Parathyroid adenoma (tissue), 2 donors: ENCODE measurements around the gene MST1.

Experiments used
- H2AFZ ChIP-seq: fragments of 300-600 bp; sonication (generic); one replicate; pipeline ENCODE4 v1.7.0; 2017; ENCODE audit warnings: antibody characterized with exemption, mild to moderate bottlenecking
- H3K27ac ChIP-seq: fragments of 300-600 bp; sonication (generic); one replicate; pipeline ENCODE4 v1.7.0; 2017
- H3K27me3 ChIP-seq: fragments of 300-600 bp; sonication (generic); one replicate; pipeline ENCODE4 v1.7.0; 2017; ENCODE audit warnings: low read length; ENCODE audit not compliant: control insufficient read depth, insufficient read depth
- H3K36me3 ChIP-seq: fragments of 300-600 bp; sonication (generic); one replicate; pipeline ENCODE4 v1.7.0; 2017; ENCODE audit warnings: low read length; ENCODE audit not compliant: control insufficient read depth, insufficient read depth
- H3K4me1 ChIP-seq: fragments of 300-600 bp; sonication (generic); one replicate; pipeline ENCODE4 v1.7.0; 2017; ENCODE audit warnings: control low read depth
- H3K4me2 ChIP-seq: fragments of 300-600 bp; sonication (generic); one replicate; pipeline ENCODE4 v1.7.0; 2017; ENCODE audit warnings: low read length
- H3K4me3 ChIP-seq: fragments of 300-600 bp; sonication (generic); one replicate; pipeline ENCODE4 v1.7.0; 2017; ENCODE audit warnings: low read depth, low read length
- H3K79me2 ChIP-seq: fragments of 300-600 bp; sonication (generic); one replicate; pipeline ENCODE4 v1.7.0; 2017; ENCODE audit warnings: control low read depth
- H3K9ac ChIP-seq: fragments of 300-600 bp; sonication (generic); one replicate; pipeline ENCODE4 v1.7.0; 2017; ENCODE audit warnings: mild to moderate bottlenecking
- H3K9me3 ChIP-seq: fragments of 300-600 bp; sonication (generic); one replicate; pipeline ENCODE4 v1.7.0; 2017; ENCODE audit warnings: low read length; ENCODE audit not compliant: control insufficient read depth
- CTCF ChIP-seq: fragments of 300-600 bp; sonication (generic); IDR thresholded peaks from one replicate; pipeline ENCODE4 v1.7.0; 2017; ENCODE audit warnings: antibody characterized with exemption, mild to moderate bottlenecking
- donor health status: primary hyperparathyroidism.

Gene MST1

GRCh38 chr3:49674497-49674983 lies 14.7 kb downstream of the MST1 start:
- peak overlapping the region; percentile 42 for H3K9ac ChIP-seq
- TF ChIP-seq CTCF, result no peak
- peak overlapping the region; percentile 93 for H3K27ac ChIP-seq
- H3K36me3 ChIP-seq, result no peaks in the 10 kb centered on the region
- H3K4me1 ChIP-seq, result peaks cover 17% of the 10 kb centered on the region
- no peaks in the 10 kb centered on the region for H3K27me3 ChIP-seq
- H3K4me3 ChIP-seq, result peak overlapping the region; percentile 79
- no peaks in the 10 kb centered on the region for H3K79me2 ChIP-seq
- no peaks in the 10 kb centered on the region for H3K9me3 ChIP-seq
- peak overlapping the region; percentile 89 for H2AFZ ChIP-seq
- H3K4me2 ChIP-seq, result peak overlapping the region; percentile 64

GRCh38 chr3:49673715-49674496 lies 15.4 kb downstream of the MST1 start, which contains the start of gene APEH:
TSS of gene APEH (plus strand) at chr3:49674351. CDS start at chr3:49674402, 51 bp downstream.
- peak within 1 kb of the TSS; percentile 79 for H3K4me3 ChIP-seq
- TF ChIP-seq CTCF, result no peak
- H3K79me2 ChIP-seq, result no peaks in the 10 kb centered on the region
- peak within 1 kb of the TSS; percentile 89 for H2AFZ ChIP-seq
- peak within 1 kb of the TSS; percentile 42 for H3K9ac ChIP-seq
- H3K4me1 ChIP-seq, result peaks cover 17% of the 10 kb centered on the region
- H3K27me3 ChIP-seq, result no peaks in the 10 kb centered on the region
- H3K9me3 ChIP-seq, result no peaks in the 10 kb centered on the region
- H3K36me3 ChIP-seq, result no peaks in the 10 kb centered on the region
- H3K27ac ChIP-seq, result peak within 1 kb of the TSS; percentile 93
- peak within 1 kb of the TSS; percentile 64 for H3K4me2 ChIP-seq

GRCh38 chr3:49673121-49673714 lies 16.1 kb downstream of the MST1 start:
- Histone ChIP-seq H3K79me2 (no peaks in the 10 kb centered on the region), H3K27ac (peak overlapping the region; percentile 93)
- TF ChIP-seq CTCF, result no peak

GRCh38 chr3:49671291-49672288 lies 17.7 kb downstream of the MST1 start:
- H3K79me2 ChIP-seq, result no peaks in the 10 kb centered on the region
- peak overlapping the region; percentile 46 for H3K27ac ChIP-seq
- no peak overlapping the region for H2AFZ ChIP-seq
- H3K36me3 ChIP-seq, result no peaks in the 10 kb centered on the region
- peaks cover 17% of the 10 kb centered on the region for H3K4me1 ChIP-seq
- no peaks in the 10 kb centered on the region for H3K9me3 ChIP-seq
- TF ChIP-seq CTCF, result peak; percentile 85
- H3K4me3 ChIP-seq, result no peak overlapping the region
- no peak overlapping the region for H3K9ac ChIP-seq
- no peaks in the 10 kb centered on the region for H3K27me3 ChIP-seq
- H3K4me2 ChIP-seq, result no peak overlapping the region

More at GRCh38 chr3:49673121-49673714, 16.1 kb downstream of the MST1 start:
- Histone ChIP-seq H2AFZ (peak overlapping the region; percentile 89), H3K9ac (no peak overlapping the region), H3K36me3 (no peaks in the 10 kb centered on the region), H3K4me1 (peaks cover 17% of the 10 kb centered on the region), H3K27me3 (no peaks in the 10 kb centered on the region), H3K4me3 (peak overlapping the region; percentile 79), H3K4me2 (peak overlapping the region; percentile 64), H3K9me3 (no peaks in the 10 kb centered on the region)
